DMS53 (cell line): ENCODE data around the gene CRYBA2.

ENCODE experiments used
- DNase-seq: peaks from one replicate; lab custom pipeline; 2025; lab: John Stamatoyannopoulos, UW

CRYBA2 gene

GRCh38 chr2:218956039-218956438 lies 37.2 kb downstream of the CRYBA2 start:
- no peak for DNase-seq

DNA sequence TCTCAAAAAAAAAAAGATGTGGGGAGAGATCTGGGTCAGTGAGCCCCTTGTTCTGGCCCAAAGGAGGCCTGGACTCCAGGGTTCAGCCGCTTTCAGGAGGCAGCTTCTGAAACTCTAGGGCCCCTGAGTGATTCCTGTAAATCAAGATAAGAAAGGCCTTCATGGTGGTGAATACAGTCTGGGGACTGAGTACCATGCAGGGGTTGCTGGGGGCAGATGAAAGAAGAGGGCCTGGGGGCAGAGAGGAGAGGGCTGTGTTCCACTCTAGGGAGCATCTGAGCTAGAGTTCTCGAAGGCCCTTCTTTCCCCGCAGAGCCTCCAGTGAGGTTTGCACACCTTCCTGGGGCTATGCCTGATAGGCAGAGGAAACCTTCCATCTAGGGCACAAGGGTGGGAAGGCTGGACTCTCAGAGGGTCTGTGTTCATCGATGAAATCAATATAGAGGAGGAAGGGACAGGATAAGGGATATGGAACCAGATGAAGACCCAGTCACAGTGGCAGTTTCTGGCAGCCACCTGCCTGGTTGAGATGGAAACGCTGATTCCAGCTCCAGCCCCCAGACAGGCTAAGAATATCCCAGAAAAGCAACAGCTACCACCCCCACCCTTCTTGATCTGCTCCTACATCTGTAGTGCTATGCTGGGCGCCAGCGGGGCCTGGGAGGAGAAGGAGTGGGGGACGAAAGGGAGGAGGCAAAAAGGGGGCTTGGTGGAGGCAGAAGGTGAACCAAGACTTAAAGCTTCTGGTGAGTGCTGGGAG lies 38.5 kb downstream of the CRYBA2 start:
- DNase-seq: no peak

GRCh38 chr2:218953366-218953954 lies 39.8 kb downstream of the CRYBA2 start:
- DNase-seq: no peak

- no peak for DNase-seq
Measured at GRCh38 chr2:218952160-218952559, 41.1 kb downstream of the CRYBA2 start.

- DNase-seq: no peak
Measured at GRCh38 chr2:218946621-218947020, 46.6 kb downstream of the CRYBA2 start.

GRCh38 chr2:218944759-218945404 lies 48.3 kb downstream of the CRYBA2 start:
- DNase-seq: no peak
